GM19395 (cell line): ENCODE data around the gene EIF2AK3.
A peak's percentile ranks its signal among the peaks of the same experiment; 100 is the strongest.
"Not testable (repeated sequence)": the region's sequence is repeated elsewhere in the genome, so short reads cannot be mapped to it uniquely, and the experiment has no call there.

Experiments used
- ATAC-seq: cut with Tn5 transposase; IDR thresholded peaks from one replicate; pipeline ENCODE4 v1.9.1; 2021; ENCODE audit warnings: mild to moderate bottlenecking, moderate library complexity; ENCODE audit not compliant: unreplicated experiment

EIF2AK3 gene

GRCh38 chr2:88599527-88599926 lies 27.7 kb downstream of the EIF2AK3 start:
- peak; percentile 2 for ATAC-seq

GRCh38 chr2:88597168-88597567 lies 30.1 kb downstream of the EIF2AK3 start:
- ATAC-seq, result no peak

- ATAC-seq, result no peak
These were observed 31.0 kb downstream of the EIF2AK3 start for GRCh38 chr2:88596141-88596830.

GRCh38 chr2:88591698-88592097 lies 35.6 kb downstream of the EIF2AK3 start:
- no peak for ATAC-seq

GRCh38 chr2:88590998-88591613 lies 36.2 kb downstream of the EIF2AK3 start:
- peak; percentile 76 for ATAC-seq

GRCh38 chr2:88585969-88586368 lies 41.3 kb downstream of the EIF2AK3 start:
- no peak for ATAC-seq

- ATAC-seq, result no peak
These were observed 45.2 kb downstream of the EIF2AK3 start for GRCh38 chr2:88582030-88582429.

- ATAC-seq, result no peak
These were observed 47.2 kb downstream of the EIF2AK3 start for GRCh38 chr2:88580088-88580487.

GRCh38 chr2:88575630-88576029 lies 51.6 kb downstream of the EIF2AK3 start:
- ATAC-seq, result no peak

- peak; percentile 4 for ATAC-seq
These were observed 52.2 kb downstream of the EIF2AK3 start for GRCh38 chr2:88575051-88575450.

GRCh38 chr2:88574445-88574844 lies 52.8 kb downstream of the EIF2AK3 start:
- ATAC-seq, result peak; percentile 95

- ATAC-seq, result no peak
These were observed 59.1 kb downstream of the EIF2AK3 start for GRCh38 chr2:88568179-88568578.

GRCh38 chr2:88564402-88564801 lies 62.9 kb downstream of the EIF2AK3 start:
- no peak for ATAC-seq

GRCh38 chr2:88563129-88563528 lies 64.1 kb downstream of the EIF2AK3 start:
- ATAC-seq, result no peak

GRCh38 chr2:88561646-88562388 lies 65.4 kb downstream of the EIF2AK3 start:
- ATAC-seq, result peak; percentile 77

- no peak for ATAC-seq
These were observed 66.5 kb downstream of the EIF2AK3 start for GRCh38 chr2:88560619-88561307.

GRCh38 chr2:88557290-88557689 lies 70.0 kb downstream of the EIF2AK3 start:
- ATAC-seq, result no peak

- no peak for ATAC-seq
These were observed 71.2 kb downstream of the EIF2AK3 start for GRCh38 chr2:88556026-88556425.

- no peak for ATAC-seq
These were observed 73.1 kb downstream of the EIF2AK3 start for GRCh38 chr2:88554189-88554588.

- ATAC-seq, result no peak
These were observed 77.5 kb downstream of the EIF2AK3 start for GRCh38 chr2:88549616-88550292.

GRCh38 chr2:88546291-88546690 lies 81.0 kb downstream of the EIF2AK3 start:
- ATAC-seq, result not testable (repeated sequence)
